HT-29 (cell line): ENCODE measurements around the gene ABCB1. TPM values are rescaled to one million over a fixed set of nuclear protein-coding genes. Genes with fewer than 3 reads are reported as not detected.

Experiments
- DNase-seq: peaks from one replicate; pipeline ENCODE4 v3.0.0-alpha.2; 2015; ENCODE audit warnings: low spot score
- total RNA-seq: library from RNA; depleted of rRNA; stranded (reverse); fragments of >200 nt; shearing (Covaris generic); gene quantifications from 2 replicates; pipeline ENCODE4 v1.2.3, GENCODE V29; 2014; rRNA removed

Gene ABCB1
- 0.13 and 0.31 TPM in 2 replicates for total RNA-seq

- peak; percentile 13 for DNase-seq
Observed at GRCh38 chr7:87600130-87601124, at the start of gene ABCB1. Gene ABCB1, minus strand, starts transcription at chr7:87600884. Its CDS starts 700 bp downstream, at chr7:87600184.

DNA sequence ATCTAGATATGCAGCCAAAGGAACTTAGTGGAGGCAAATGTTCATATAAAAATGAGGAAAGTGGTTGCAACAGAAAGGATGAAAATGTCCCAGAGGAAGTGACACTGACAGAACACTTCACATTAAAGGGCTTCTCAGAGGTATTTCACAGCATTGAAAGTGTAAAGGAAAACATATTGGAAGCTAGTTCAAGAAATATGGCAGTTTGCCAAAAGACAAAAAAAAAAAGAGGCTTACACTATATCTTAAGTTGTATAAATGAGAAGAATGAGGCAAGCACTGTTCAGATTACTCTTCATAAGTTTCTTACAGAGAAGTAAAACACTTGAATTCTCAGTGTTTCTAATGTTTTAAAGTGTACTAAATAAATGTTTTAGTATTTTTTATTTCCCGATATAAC is 47.6 kb upstream of the ABCB1 start:
- no peak for DNase-seq

DNA sequence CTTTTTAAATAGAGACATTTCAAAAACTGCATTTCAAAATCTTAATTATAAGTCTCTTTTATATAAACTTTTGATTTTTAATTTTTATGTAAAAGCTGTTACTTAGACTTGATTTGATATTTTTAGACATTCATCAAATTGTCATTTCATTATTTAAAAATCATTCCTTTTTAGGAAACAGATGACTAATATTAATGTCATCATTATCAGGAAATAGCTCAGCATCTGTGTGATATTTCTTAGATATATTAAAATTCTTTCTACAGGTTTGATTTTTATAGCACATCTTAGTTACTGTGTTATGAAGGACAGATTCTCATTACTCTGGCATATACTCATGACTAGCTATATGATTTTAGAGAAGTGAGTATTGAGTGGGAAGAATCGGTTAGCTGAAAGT is 44.8 kb upstream of the ABCB1 start:
- no peak for DNase-seq

DNA sequence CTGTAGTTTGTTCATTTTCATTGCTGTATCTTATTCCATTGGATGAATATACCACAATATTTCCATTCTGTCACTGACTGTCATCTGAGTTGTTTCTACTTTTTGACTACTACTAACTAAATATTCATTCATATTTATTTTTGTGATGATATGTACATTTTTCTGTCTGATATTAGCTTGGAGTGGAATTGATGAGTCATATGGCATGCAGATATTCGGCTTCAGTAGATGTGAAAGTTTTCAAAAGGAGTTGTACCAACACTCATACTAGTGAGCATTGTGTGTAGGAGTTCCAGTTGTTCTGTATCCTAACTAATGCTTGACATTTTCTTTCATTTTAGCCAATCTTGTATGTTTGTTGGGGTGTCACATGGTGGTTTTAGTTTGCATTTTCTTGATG is 35.2 kb upstream of the ABCB1 start:
- no peak for DNase-seq

- no peak for DNase-seq
Observed at GRCh38 chr7:87628780-87629569, 28.3 kb upstream of the ABCB1 start.

DNA sequence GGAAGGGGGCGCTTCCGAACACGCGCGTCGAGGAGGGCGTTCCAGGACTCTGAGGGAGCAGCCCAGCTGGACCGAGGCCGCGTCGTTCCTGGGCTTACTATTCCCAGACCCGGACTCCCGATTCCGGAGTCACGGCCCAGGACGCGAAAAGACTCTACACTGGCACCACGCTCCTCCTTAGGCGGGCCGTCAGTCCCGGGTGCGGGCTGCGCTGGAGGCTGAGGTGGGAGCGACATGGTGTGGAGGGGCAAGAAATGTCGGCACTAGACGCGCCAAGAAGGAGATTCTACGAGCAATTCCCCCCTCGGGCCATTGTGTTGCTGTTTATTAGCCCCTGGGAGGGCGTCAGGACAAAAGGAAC is 26.9 kb upstream of the ABCB1 start:
- no peak for DNase-seq

GRCh38 chr7:87625101-87625500 is 24.4 kb upstream of the ABCB1 start:
- DNase-seq, result no peak

DNA sequence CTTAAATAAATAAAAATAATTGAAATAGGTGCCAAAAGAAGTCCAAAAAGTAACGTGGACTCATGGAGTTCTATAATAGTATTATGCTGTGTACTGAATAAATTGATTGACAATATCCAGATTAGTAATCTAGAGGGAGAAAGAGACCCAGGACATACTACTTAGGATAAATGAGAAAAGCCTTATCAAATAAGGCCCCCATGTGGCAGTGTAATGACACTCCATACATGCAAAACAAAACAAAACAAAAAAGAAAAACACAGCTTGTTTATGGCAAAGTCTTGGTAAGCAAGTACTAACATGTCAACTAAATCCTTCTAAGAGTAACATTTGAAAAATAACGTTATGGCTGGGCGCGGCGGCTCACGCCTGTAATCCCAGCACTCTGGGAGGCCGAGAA is 23.9 kb upstream of the ABCB1 start:
- DNase-seq, result no peak

DNA sequence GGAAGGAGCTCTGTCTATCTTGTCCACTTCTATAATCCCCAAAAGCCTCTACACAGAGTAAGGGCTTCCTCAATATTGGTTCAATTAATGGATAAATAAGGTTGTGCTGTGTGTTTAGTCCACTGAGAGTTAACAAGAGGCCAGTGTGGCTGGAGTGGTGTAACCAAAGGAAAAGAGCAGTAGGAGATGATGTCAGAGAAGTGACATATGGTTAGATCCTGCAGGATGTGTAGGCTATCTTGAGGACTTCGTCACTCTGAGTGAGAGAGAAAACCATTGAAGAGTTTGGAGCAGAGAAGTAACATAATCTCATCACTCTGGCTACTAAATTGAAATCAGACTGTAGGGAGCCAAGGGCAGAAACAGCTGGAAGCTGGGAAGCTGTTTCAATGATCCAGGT is 14.5 kb upstream of the ABCB1 start:
- no peak for DNase-seq

GRCh38 chr7:87609916-87610315 is 9.2 kb upstream of the ABCB1 start:
- no peak for DNase-seq

DNA sequence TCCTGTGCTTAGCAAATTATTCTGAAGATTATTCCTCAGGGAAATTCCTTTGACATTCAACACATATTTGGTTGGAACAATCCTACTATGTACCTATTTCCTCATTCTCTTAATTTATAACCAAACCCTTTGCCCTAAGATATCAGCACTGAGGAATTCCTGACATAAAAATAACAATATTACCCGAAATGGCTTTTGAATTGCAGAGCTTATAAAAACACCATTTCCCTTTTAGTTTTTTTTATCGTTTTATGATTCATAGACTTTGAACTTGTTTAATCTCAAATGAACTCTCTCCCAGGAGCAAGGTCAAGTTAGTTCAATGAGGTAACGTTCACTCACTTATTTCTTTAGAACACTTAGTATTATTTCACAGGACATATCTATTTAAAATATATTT is 7.7 kb upstream of the ABCB1 start:
- DNase-seq, result no peak

GRCh38 chr7:87604264-87604663 is 3.6 kb upstream of the ABCB1 start:
- DNase-seq, result no peak

DNA sequence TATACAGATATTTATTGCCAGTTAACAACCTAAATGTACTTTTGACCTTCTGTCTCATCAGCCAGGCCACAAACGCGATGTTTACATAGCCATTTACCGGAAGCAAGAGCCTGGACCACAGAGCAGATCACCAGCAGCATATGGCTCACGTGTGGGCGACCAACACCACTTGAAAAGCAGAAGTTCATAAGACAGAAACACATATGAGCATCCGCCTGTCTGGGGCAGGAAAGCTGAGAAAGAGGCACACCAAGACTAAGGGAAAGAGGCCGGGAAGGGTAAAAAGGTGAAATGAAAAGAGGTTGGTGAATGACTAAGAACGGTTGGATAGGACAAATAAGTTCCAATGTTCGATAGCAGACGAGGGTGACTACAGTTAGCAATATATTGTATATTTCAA is 1.3 kb downstream of the ABCB1 start:
- DNase-seq, result no peak

GRCh38 chr7:87598234-87599009 is 2.3 kb downstream of the ABCB1 start:
- DNase-seq, result no peak

GRCh38 chr7:87596696-87597095 is 4.0 kb downstream of the ABCB1 start:
- DNase-seq, result no peak

DNA sequence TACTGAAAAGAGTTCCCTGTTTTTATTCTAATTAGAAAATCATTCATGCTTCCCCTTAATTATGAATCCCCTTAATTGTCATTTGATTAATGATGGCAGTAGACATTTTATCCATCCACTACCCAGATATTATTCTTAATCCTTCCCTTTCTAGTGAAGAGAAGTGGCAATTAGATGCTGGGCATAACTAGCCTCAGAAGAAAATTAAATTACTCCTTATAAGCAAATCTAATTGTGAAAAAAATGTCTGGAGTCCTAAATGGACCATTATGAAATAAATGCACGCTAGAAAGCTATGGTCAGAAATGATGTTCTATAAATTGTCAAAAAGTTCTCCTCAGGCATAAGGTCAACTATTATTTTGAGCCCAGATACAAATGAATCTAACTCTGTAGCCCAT is 4.5 kb downstream of the ABCB1 start:
- no peak for DNase-seq

DNA sequence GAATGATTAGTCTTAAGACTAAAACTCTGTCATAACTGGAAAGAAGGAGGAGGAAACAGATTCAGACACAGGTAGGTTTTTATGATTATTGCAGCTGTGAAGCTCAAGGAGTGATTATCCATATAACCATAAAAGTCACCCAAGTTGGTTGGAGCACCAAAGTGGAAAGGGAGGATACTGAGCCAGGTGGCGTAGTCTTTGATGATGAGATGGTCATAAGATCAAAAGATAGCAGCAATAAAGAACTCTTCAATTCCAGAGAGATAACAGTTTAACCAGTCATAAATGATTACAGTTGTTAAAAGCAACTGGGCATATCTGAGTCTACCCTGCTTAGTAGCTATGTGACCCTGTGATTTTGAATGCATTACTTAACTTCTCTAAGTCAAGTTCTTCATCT is 8.4 kb downstream of the ABCB1 start:
- DNase-seq, result no peak

GRCh38 chr7:87591211-87591610 is 9.5 kb downstream of the ABCB1 start:
- DNase-seq, result no peak

GRCh38 chr7:87590578-87590977 is 10.1 kb downstream of the ABCB1 start:
- no peak for DNase-seq

DNA sequence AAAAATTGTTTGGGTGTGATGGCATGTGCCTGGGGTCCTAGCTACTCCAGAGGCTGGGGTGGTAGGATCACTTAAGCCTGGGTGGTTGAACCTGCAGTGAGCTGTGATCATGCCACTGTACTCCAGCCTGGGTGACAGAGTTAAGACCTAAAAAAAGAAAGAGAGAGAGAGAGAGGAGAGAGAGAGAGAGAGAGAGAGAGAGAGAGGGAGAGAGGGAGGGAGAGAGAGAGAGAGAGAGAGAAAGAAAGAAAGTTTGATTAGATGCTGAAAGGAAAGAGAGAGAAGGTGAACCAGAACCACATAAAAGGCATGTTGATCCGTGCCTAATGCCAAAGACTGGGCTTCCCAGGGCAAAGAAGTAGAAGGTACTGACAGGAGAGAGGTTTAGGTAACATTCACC is 11.1 kb downstream of the ABCB1 start:
- no peak for DNase-seq

DNA sequence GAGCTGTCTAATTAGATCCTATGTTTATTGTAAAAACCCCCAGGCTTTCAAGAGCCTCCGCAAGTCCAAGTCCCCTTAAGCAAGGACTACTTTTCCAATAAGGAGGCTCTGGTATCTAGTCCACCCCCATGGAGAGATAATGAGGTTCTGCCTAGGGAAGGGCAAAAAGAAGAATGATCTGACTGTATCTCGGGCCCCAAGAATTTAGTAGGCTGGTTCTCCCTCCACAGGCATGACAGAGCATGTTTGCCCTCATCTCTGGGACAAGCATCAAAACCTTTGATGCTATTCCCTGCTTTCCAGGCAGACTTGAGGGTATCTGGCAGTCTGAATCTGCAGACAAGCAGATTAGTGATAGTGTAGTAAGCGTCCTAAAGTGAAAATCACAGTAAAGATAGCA is 19.0 kb downstream of the ABCB1 start:
- DNase-seq, result no peak

- DNase-seq, result no peak
Observed at GRCh38 chr7:87580636-87581035, 20.0 kb downstream of the ABCB1 start.
